Astrocyte of the cerebellum (primary cell): Measurements from ENCODE around the gene PPP1R12B.
A peak's percentile ranks its signal among the peaks of the same experiment; 100 is the strongest.

Experiments
- DNase-seq: peaks from one replicate; pipeline ENCODE4 v3.0.0-alpha.2; 2011; ENCODE audit warnings: low read depth
- H3K4me3 ChIP-seq: 2 replicates; pipeline ENCODE4 v1.5.1; 2011; ENCODE audit warnings: mild to moderate bottlenecking, low read depth, low read length, moderate library complexity
- in situ Hi-C: cut with HindIII; loops from 2 replicates; pipeline ENCODE4 v1.10.0; 2017; ENCODE audit warnings: low sequenced_read_pairs
- TF ChIP-seq, protein P1 (sequence below): IDR thresholded peaks from 2 replicates; pipeline ENCODE4 v1.5.1; 2012; ENCODE audit warnings: low read length, low read depth, moderate library complexity, mild to moderate bottlenecking; ENCODE audit errors: missing control alignments

PPP1R12B gene

GRCh38 chr1:202561726-202562443 is 213.4 kb downstream of the PPP1R12B start:
- no peak for DNase-seq
- TF ChIP-seq, protein P1, sequence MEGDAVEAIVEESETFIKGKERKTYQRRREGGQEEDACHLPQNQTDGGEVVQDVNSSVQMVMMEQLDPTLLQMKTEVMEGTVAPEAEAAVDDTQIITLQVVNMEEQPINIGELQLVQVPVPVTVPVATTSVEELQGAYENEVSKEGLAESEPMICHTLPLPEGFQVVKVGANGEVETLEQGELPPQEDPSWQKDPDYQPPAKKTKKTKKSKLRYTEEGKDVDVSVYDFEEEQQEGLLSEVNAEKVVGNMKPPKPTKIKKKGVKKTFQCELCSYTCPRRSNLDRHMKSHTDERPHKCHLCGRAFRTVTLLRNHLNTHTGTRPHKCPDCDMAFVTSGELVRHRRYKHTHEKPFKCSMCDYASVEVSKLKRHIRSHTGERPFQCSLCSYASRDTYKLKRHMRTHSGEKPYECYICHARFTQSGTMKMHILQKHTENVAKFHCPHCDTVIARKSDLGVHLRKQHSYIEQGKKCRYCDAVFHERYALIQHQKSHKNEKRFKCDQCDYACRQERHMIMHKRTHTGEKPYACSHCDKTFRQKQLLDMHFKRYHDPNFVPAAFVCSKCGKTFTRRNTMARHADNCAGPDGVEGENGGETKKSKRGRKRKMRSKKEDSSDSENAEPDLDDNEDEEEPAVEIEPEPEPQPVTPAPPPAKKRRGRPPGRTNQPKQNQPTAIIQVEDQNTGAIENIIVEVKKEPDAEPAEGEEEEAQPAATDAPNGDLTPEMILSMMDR = peak; percentile 24
- no peak overlapping the region for H3K4me3 ChIP-seq
- in situ Hi-C loops = no loop called here

DNA sequence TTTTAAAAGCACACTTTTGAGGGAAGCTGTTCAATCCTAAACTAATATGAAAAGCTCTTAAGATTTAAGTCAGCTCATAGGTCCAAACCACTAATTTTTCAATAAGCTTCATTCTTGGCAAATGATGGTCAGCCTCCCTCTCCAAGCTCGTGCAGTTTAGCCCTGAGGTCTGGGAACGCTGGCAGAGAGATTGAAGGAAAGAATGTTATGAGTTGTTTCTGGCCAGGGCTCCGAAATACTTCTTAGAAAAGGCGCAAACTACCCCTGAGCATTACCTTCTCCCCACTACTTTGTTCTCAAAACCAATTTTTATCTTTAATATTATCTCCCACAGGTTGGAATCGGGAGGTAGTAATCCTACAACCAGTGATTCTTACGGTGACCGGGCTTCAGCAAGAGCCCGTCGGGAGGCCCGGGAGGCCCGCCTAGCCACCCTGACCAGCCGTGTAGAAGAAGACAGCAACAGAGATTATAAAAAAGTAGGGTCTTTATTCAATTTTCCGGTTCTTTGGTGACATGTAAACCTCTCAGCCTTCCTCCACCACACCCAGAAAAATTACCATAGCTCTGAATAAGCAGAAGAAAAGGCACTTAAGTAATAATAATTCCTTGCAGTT is 214.1 kb downstream of the PPP1R12B start:
- DNase-seq = no peak

GRCh38 chr1:202563818-202564217 is 215.3 kb downstream of the PPP1R12B start:
- TF ChIP-seq, protein P1 = no peak
- no peak overlapping the region for H3K4me3 ChIP-seq
- DNase-seq = no peak
- in situ Hi-C loops = no loop called here

More for the DNA sequence above, 214.1 kb downstream of the PPP1R12B start:
- no peak overlapping the region for H3K4me3 ChIP-seq
- in situ Hi-C loops = no loop called here
- TF ChIP-seq, protein P1 = no peak

- TF ChIP-seq, protein P1 = no peak
- no peak overlapping the region for H3K4me3 ChIP-seq
- DNase-seq = no peak
- in situ Hi-C loops = no loop called here
Observed at GRCh38 chr1:202564958-202565495, 216.5 kb downstream of the PPP1R12B start.

DNA sequence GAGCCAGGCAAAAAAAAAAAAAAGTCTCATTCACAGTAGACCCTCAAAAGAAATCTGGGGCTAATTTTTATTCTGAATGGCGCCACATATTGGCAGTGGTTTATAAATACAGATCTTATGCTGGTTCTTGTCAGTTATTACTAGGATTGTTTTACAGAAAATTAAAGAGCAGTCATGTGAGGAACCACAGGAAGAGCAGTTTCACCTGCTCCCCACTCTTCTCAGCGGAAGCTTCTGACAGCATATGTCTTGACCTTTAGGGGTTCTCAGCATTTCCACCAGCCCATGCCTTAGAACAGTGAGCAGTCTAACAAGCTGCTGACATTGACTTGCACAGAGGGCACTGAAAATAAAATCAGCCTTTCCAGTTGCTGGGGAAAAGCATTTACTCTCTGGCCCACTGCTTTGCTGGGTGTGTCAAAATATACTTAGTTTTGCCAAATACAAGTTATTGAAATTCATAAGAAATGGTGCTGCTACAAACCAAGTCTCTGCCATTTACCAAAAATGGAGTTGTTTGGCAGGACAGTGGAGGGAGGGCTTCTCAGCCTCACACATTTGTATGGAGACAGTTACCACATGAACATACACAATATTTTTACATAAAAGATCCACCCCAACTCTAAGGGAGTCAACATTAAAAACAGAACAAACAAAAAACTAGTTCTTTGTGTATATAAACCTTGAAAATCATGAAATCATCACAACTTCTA is 217.5 kb downstream of the PPP1R12B start:
- in situ Hi-C loops = no loop called here

DNA sequence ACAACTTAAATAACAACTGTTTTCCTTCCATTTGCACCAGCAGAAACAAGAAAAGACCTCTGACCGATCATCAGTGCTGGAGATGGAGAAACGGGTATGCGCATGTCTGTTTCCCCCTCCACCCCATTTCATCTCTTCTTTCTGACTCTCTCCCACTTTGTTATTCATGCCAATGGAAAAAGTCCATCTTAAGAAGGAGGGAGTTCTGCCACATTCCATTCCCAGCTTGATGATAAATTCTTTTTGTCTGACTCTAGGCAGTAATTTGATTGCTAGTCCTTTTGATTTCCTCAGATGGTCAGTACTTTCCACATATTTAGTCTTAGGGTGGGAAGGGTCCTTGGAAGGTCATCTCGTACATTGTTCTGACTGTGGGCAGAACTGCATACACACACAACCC is 219.2 kb downstream of the PPP1R12B start:
- H3K4me3 ChIP-seq = no peak overlapping the region
- TF ChIP-seq, protein P1 = no peak
- in situ Hi-C loops = no loop called here
- peak; percentile 40 for DNase-seq

More for the DNA sequence above, 217.5 kb downstream of the PPP1R12B start:
- DNase-seq = no peak
- no peak overlapping the region for H3K4me3 ChIP-seq
- TF ChIP-seq, protein P1 = peak; percentile 3
